Uterus (tissue), 2 donors: ENCODE data around the gene ADRM1.

Source experiments
- POLR2A ChIP-seq, 2 donors: fragments of 450-650 bp; IDR thresholded peaks; one replicate each; pipeline ENCODE4 v1.6.1; 2016; ENCODE audit warnings: antibody characterized with exemption in 2 of 2, mild to moderate bottlenecking in 1 of 2, moderate library complexity in 1 of 2
- TF ChIP-seq, protein P1 (sequence below), 4 experiments: fragments of 200-600 bp in 2 of 4; fragments of 450-650 bp in 2 of 4; sonication (generic) in 2 of 4; IDR thresholded peaks; one replicate each; pipeline ENCODE4 v1.5.1; 2016 to 2019; ENCODE audit warnings: antibody characterized with exemption in 4 of 4, mild to moderate bottlenecking in 2 of 4, moderate library complexity in 1 of 4

DNA sequence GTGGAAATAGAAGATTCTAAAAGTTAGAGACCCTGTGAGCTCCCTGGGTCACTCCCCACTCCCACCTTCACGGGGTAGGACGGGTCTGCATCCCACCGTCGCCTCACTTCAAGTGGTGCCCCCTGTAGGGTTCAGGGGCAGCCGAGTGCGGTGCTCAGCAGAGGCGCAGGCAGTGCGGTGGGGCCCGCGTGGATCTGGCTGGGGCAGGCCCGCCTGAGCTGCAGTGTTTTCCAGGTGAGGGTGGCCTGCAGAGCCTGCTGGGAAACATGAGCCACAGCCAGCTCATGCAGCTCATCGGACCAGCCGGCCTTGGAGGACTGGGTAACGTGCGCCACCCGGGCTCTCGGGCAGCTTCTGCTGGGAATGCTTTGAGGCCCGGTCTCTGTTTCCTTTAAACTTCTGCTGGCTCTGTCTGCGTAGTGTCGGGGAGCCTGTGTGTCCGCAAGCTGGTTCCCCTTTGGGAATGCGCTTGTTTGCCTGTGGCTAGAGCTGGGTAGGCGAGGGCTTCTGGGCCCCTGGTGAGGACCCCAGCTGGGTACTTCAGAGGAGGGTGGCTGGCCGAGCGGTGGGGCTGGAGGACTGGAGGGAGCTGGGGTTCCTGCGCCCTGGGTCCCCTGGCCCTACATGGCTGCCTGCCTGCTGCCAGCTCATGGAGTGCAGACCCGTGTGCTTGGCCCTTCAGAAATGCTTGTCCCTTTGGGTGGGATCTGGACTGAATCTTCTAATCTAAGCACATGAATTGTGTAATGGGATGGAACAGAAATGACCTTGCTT lies 3.8 kb downstream of the ADRM1 start:
- TF ChIP-seq, protein P1, sequence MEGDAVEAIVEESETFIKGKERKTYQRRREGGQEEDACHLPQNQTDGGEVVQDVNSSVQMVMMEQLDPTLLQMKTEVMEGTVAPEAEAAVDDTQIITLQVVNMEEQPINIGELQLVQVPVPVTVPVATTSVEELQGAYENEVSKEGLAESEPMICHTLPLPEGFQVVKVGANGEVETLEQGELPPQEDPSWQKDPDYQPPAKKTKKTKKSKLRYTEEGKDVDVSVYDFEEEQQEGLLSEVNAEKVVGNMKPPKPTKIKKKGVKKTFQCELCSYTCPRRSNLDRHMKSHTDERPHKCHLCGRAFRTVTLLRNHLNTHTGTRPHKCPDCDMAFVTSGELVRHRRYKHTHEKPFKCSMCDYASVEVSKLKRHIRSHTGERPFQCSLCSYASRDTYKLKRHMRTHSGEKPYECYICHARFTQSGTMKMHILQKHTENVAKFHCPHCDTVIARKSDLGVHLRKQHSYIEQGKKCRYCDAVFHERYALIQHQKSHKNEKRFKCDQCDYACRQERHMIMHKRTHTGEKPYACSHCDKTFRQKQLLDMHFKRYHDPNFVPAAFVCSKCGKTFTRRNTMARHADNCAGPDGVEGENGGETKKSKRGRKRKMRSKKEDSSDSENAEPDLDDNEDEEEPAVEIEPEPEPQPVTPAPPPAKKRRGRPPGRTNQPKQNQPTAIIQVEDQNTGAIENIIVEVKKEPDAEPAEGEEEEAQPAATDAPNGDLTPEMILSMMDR (IDR thresholded peaks at IDR 0.05) = no peak
- TF ChIP-seq POLR2A (IDR thresholded peaks at IDR 0.05) = no peak
